CD4-positive, CD25-positive, alpha-beta regulatory T cell (primary cell): ENCODE data around the gene TMEM150B. TPM values are rescaled to one million over a fixed set of nuclear protein-coding genes. Genes with fewer than 3 reads are reported as not detected.

Experiments used
- ATAC-seq, 2 donors: fragments of 150-1000 bp; cut with Tn5 transposase; one replicate each; pipeline ENCODE4 v1.10.0; 2021; ENCODE audit warnings: low read depth in 2 of 2, moderate number of reproducible peaks in 2 of 2, moderate library complexity in 1 of 2
- DNase-seq, 3 donors: peaks; one replicate each; pipeline versions ENCODE4 v3.0.0 to v3.0.0-alpha.2; 2012 to 2022; ENCODE audit warnings: mixed read lengths in 1 of 3
- H3K27ac ChIP-seq: one replicate; pipeline ENCODE4 v1.7.0; 2013; ENCODE audit warnings: mild to moderate bottlenecking, low read length; ENCODE audit not compliant: insufficient read depth, poor library complexity, severe bottlenecking
- H3K27me3 ChIP-seq: one replicate; pipeline ENCODE4 v1.7.0; 2013; ENCODE audit warnings: low read length; ENCODE audit not compliant: control insufficient read depth, insufficient read depth
- H3K36me3 ChIP-seq: one replicate; pipeline ENCODE4 v1.7.0; 2013; ENCODE audit warnings: mild to moderate bottlenecking, low read length, moderate library complexity; ENCODE audit not compliant: control insufficient read depth, insufficient read depth
- H3K4me1 ChIP-seq: 2 replicates; pipeline ENCODE4 v1.7.0; 2013; ENCODE audit warnings: mild to moderate bottlenecking, low read length; ENCODE audit not compliant: insufficient read depth, control insufficient read depth, poor library complexity, severe bottlenecking
- H3K4me3 ChIP-seq: one replicate; pipeline ENCODE4 v1.7.0; 2013; ENCODE audit warnings: low read depth, mild to moderate bottlenecking, low read length, moderate library complexity
- H3K9me3 ChIP-seq, 2 experiments: 1 replicate in 1 of 2; 2 replicates in 1 of 2; pipeline ENCODE4 v1.7.0; 2013; ENCODE audit warnings: low read length in 2 of 2, mild to moderate bottlenecking in 1 of 2, moderate library complexity in 1 of 2; ENCODE audit not compliant: control insufficient read depth in 2 of 2
- H3K27ac Mint-ChIP-seq, 3 donors: one replicate each; pipeline ENCODE4 v1.8.0; 2020 to 2022; ENCODE audit warnings: mild to moderate bottlenecking in 3 of 3, mixed read lengths in 3 of 3, moderate library complexity in 2 of 3
- H3K27me3 Mint-ChIP-seq: one replicate; pipeline ENCODE4 v1.8.0; 2022; ENCODE audit warnings: mild to moderate bottlenecking, mixed read lengths
- H3K36me3 Mint-ChIP-seq: one replicate; pipeline ENCODE4 v1.8.0; 2020; ENCODE audit warnings: mixed read lengths
- H3K4me1 Mint-ChIP-seq, 4 donors: one replicate each; pipeline ENCODE4 v1.8.0; 2020 to 2022; ENCODE audit warnings: mixed read lengths in 4 of 4, mild to moderate bottlenecking in 1 of 4
- H3K4me3 Mint-ChIP-seq, 4 donors: one replicate each; pipeline ENCODE4 v1.8.0; 2020 to 2022; ENCODE audit warnings: mild to moderate bottlenecking in 4 of 4, mixed read lengths in 4 of 4, moderate library complexity in 3 of 4
- H3K9me3 Mint-ChIP-seq, 7 donors: one replicate each; pipeline ENCODE4 v1.8.0; 2020 to 2022; ENCODE audit warnings: mixed read lengths in 7 of 7, mild to moderate bottlenecking in 3 of 7, moderate library complexity in 2 of 7
- polyA plus RNA-seq, 4 donors: library from polyadenylated mRNA; unstranded; fragments of 300-500 nt; fragmentation: Illumina TruSeq; gene quantifications; one replicate each; pipeline ENCODE4 v1.2.3, GENCODE V29; 2021
- total RNA-seq: library from RNA; stranded (reverse); gene quantifications from one replicate; pipeline ENCODE4 v1.2.3, GENCODE V29; 2022

The TMEM150B gene
- total and polyA plus RNA-seq, 5 donors from 2014 or later: 2.1 TPM; not detected in 4

DNA sequence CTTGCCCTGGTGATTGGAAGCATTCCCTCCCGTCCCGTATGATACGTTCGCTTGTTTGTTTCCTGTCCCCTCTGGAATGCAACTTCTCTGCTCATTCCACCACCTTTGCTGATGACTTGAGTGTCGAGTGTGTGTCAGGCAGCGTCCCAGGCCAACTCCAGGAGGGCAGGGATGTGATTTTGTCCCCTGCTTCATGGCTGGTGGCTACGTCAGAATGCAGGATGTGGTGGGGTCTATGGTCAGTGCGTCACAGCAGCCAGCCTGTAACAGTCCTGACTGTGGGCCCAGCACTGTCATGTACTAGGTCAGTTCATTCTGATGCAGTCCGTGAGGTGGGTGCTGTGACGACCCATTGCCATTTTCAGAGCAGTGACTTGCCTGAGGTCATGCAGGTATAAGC, 25.1 kb downstream of the TMEM150B start:
- Histone ChIP-seq H3K36me3 (no peaks in the 10 kb centered on the region), H3K27ac (no peak overlapping the region), H3K4me3 (no peak overlapping the region), H3K27me3 (no peaks in the 10 kb centered on the region), H3K9me3 (no peaks in the 10 kb centered on the region), H3K4me1 (peaks cover 12% of the 10 kb centered on the region)
- ATAC-seq (no peak), DNase-seq (no peak)
- Mint-ChIP-seq H3K9me3 (no peaks in the 10 kb centered on the region), H3K27ac (no peak overlapping the region), H3K27me3 (peaks cover under 1% of the 10 kb centered on the region), H3K4me3 (peak overlapping the region in 1 of 4 donors; percentile 29), H3K36me3 (no peaks in the 10 kb centered on the region), H3K4me1 (peaks cover 0 to 7% (median 6%) of the 10 kb centered on the region in 4 donors)

DNA sequence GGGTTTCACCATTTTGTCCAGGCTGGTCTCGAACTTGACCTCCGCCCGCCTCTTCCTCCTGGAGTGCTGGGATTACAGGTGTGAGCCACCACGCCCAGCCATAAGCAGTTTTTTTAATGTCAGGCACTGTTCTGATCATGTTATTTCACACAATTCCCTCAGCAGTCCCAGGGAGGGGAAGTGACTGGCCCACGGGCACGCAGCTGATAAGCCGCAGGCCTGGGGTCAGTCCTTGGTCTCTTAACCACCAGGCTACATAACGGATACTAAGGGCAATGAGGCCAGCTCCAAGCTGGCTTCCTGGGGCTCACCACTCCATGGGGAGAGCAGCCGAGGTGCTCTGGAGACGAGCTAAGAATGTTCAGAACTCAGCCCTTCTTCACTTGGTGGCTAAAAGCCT, 27.9 kb downstream of the TMEM150B start:
- Mint-ChIP-seq H3K27me3 (no peaks in the 10 kb centered on the region), H3K9me3 (no peaks in the 10 kb centered on the region), H3K4me1 (peaks cover 0 to 7% (median 6%) of the 10 kb centered on the region in 4 donors), H3K27ac (no peak overlapping the region), H3K36me3 (no peaks in the 10 kb centered on the region), H3K4me3 (no peak overlapping the region)
- Histone ChIP-seq H3K27me3 (no peaks in the 10 kb centered on the region), H3K9me3 (no peaks in the 10 kb centered on the region), H3K36me3 (no peaks in the 10 kb centered on the region), H3K4me1 (peaks cover 10% of the 10 kb centered on the region), H3K27ac (no peak overlapping the region), H3K4me3 (no peak overlapping the region)
- DNase-seq (no peak), ATAC-seq (no peak)

DNA sequence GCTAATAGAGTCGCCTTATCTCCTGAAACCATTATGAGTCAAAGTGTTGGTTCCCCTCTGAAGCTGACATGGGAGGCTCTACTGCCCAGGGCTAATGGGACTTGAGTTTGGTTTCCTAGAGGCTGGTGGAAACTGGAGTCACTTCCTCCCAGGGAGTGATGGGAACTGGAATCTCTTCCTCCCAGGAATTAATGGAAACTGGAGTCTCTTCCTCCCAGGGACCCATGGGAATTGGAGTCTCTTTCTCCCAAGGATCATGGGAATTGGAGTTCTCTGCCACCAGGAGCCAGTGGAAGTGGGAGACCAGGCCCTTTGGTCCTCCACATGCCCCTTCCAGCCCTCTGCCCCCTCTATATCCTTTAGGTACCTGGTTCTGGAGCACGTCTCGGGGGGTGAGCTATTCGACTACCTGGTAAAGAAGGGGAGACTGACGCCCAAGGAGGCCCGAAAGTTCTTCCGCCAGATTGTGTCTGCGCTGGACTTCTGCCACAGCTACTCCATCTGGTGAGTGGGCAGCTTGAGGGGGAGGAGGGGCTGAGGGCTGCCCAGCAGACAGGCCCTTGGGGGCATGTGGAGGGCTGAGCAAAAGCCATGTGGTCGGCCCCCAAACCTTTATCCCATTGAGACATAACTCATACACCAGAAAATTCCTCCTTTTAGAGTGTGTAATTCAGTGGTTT, 35.9 kb downstream of the TMEM150B start:
- H3K4me3 ChIP-seq: no peak overlapping the region
- H3K27ac Mint-ChIP-seq: no peak overlapping the region
- no peak overlapping the region for H3K4me3 Mint-ChIP-seq
- peaks cover 7% of the 10 kb centered on the region for H3K27me3 Mint-ChIP-seq
- H3K4me1 ChIP-seq: no peaks in the 10 kb centered on the region
- ATAC-seq (no peak), DNase-seq (no peak)
- no peak overlapping the region for H3K27ac ChIP-seq
- H3K4me1 Mint-ChIP-seq: peaks cover 0 to 8% (median 6%) of the 10 kb centered on the region in 4 donors
- H3K27me3 ChIP-seq: no peaks in the 10 kb centered on the region
- no peaks in the 10 kb centered on the region for H3K36me3 ChIP-seq
- H3K9me3 Mint-ChIP-seq: no peaks in the 10 kb centered on the region
- no peaks in the 10 kb centered on the region for H3K36me3 Mint-ChIP-seq
- H3K9me3 ChIP-seq: no peaks in the 10 kb centered on the region

DNA sequence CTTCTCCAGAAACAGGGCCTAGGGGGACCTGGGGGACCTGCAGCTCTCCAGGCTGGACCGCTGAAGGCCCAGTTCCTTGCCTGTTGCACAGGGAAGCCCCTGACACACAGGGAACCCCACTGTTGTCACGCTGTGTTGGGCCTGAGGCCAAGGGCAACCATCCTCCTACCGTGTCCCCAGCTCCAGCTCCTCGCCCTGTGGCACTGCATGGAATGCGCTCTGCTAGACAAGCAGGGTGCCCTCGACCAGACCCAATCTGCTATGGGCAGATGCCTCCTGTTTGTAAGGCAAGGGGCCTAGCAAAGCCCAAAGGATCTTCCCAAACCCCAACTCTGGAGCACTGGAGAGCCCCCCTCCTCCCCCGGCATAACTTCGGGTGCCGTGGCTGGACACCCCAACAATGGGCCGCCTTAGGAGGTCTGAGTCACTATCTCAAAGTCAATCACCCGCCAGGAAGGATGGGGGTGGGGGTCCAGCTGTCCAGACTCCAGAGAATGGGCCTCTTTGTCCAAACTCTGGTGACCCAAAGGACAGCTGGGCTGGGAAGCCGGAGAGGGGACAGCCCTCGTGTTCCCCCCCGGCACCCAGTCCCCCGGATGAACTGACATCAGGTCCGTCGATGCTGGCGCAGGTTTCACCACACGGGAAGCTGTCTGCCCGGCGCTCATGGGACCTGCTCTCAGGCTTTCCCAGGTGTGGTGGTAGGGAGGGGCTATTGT, 37.6 kb downstream of the TMEM150B start:
- no peaks in the 10 kb centered on the region for H3K36me3 Mint-ChIP-seq
- Histone ChIP-seq H3K9me3 (no peaks in the 10 kb centered on the region), H3K4me3 (no peak overlapping the region), H3K36me3 (no peaks in the 10 kb centered on the region), H3K4me1 (peaks cover 4% of the 10 kb centered on the region), H3K27ac (no peak overlapping the region), H3K27me3 (no peaks in the 10 kb centered on the region)
- H3K9me3 Mint-ChIP-seq: no peaks in the 10 kb centered on the region
- ATAC-seq (no peak), DNase-seq (no peak)
- no peak overlapping the region for H3K27ac Mint-ChIP-seq
- H3K27me3 Mint-ChIP-seq: peaks cover 16% of the 10 kb centered on the region
- no peak overlapping the region for H3K4me3 Mint-ChIP-seq
- H3K4me1 Mint-ChIP-seq: peaks cover 0 to 17% (median 8%) of the 10 kb centered on the region in 4 donors

DNA sequence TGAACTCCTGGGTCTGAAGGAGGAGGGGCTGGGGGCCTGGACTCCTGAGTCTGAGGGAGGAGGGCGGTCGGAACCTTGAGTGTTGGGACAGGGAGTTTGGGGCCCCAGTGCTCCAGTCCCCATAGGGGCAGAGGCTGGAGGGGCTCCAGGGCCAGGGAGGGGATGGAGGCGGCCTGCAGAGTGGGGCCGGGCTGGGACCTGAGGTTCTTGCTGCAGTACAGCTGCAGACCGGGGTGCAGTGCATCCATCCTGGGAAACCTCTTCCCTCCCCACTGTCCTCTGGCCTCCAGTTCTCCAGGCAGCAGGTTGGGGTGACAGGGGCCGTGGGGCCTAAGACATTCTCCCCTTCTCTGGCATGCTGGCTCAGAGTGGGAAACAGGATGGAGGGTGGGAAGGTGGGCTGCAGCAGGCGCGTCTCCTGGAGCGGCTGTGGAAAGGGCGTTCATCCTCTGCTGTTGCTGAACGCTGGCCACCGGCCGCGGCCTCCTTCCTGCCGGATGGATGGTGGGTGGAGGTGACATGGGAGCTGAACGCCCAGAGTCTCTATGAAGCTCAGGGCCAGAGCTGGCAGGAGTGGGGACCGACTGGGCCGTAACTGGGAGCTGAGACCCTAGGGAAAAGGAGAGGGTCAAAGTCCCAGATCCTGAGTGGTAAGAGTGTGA, 39.8 kb downstream of the TMEM150B start:
- H3K4me1 ChIP-seq: peaks cover 11% of the 10 kb centered on the region
- no peak overlapping the region for H3K4me3 ChIP-seq
- no peaks in the 10 kb centered on the region for H3K27me3 ChIP-seq
- no peak for DNase-seq
- no peaks in the 10 kb centered on the region for H3K9me3 ChIP-seq
- H3K9me3 Mint-ChIP-seq: no peaks in the 10 kb centered on the region
- H3K36me3 ChIP-seq: no peaks in the 10 kb centered on the region
- no peak overlapping the region for H3K27ac Mint-ChIP-seq
- H3K27me3 Mint-ChIP-seq: peaks cover 21% of the 10 kb centered on the region
- H3K27ac ChIP-seq: no peak overlapping the region
- no peak overlapping the region for H3K4me3 Mint-ChIP-seq
- H3K36me3 Mint-ChIP-seq: no peaks in the 10 kb centered on the region
- peaks cover 5 to 22% (median 8%) of the 10 kb centered on the region in 4 donors for H3K4me1 Mint-ChIP-seq
- no peak for ATAC-seq

DNA sequence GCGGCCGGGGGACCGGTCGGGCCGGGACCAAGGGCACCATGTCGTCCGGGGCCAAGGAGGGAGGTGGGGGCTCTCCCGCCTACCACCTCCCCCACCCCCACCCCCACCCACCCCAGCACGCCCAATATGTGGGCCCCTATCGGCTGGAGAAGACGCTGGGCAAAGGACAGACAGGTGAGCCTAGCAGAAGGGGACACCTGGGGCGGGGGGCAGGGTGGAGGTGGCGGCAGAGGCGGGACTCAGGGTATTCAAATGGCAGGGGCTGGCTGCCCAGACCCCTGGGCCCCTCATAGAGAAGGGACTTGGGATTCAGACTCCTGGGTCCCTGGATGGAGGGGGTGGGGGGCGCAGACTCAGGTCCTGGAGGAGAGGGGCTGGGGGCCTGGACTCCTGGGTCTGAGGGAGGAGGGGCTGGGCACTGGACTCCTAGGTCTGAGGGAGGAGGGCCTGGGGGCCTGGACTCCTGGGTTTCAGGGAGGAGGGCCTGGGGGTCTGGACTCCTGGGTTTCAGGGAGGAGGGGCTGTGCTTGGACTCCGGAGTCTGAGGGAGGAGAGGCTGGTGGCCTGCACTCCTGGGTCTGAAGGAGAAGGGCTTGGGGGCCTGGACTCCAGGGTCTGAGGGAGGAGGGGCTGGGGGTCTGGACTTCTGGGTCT, 40.6 kb downstream of the TMEM150B start:
- Histone ChIP-seq H3K36me3 (no peaks in the 10 kb centered on the region), H3K4me1 (peaks cover 19% of the 10 kb centered on the region), H3K27ac (no peak overlapping the region), H3K27me3 (no peaks in the 10 kb centered on the region), H3K9me3 (no peaks in the 10 kb centered on the region), H3K4me3 (no peak overlapping the region)
- no peak for DNase-seq
- no peak for ATAC-seq
- Mint-ChIP-seq H3K27me3 (peaks cover 21% of the 10 kb centered on the region), H3K36me3 (peaks cover 4% of the 10 kb centered on the region), H3K4me1 (peaks cover 6 to 30% (median 13%) of the 10 kb centered on the region in 4 donors), H3K4me3 (no peak overlapping the region), H3K27ac (no peak overlapping the region), H3K9me3 (no peaks in the 10 kb centered on the region)

DNA sequence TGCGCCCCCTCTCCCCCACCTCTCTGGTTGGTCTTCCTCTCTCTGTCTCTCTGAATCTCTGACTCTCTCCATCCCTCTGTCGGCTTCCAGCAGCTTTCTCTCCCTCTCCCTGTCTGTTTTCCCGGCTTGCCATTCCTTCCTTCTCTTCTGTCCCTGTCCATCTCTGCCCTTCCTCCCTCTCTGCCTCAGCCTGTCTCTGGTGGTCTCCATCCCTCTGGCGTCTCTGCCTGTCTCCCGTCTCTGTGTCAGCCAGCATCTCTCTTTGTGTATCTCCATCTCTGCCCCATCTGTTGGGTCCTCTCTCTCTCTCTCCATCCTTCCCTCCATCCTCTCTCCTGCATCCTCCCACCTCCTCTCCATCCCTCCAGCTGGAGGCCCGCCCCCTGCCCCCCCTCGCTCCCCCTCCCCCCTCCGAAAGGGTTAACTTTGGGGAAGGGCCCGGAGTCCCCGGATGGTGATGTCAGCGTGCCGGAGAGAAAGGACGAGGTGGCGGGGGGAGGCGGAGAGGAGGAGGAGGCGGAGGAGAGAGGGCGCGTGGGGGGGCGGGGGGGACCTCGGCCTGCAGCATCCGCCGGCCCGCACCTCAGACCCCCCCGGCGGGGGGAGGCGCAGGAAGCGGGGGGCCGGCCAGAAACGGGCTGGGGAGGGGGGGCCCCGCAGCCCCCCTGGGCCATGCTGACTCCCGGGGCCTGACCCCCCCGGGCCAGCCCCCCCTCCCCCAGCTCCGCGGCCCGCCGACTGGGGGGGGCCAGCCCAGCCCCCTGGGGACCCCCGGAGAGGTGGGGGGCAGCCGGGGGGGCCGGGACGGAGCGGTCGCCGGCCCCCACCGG, 41.4 kb downstream of the TMEM150B start, which contains the start of gene BRSK1:
Gene BRSK1, plus strand, starts transcription at position 450 of the 830 bp plus-strand sequence. CDS start 446 bp downstream, outside the sequence.
- Mint-ChIP-seq H3K36me3 (peaks cover 4% of the 10 kb centered on the region), H3K9me3 (no peaks in the 10 kb centered on the region), H3K27me3 (peaks cover 21% of the 10 kb centered on the region), H3K4me1 (peaks cover 6 to 34% (median 13%) of the 10 kb centered on the region in 4 donors), H3K4me3 (peak within 1 kb of the TSS; percentile 20 to 80 (median 55)), H3K27ac (peak within 1 kb of the TSS; percentile 67 to 94 (median 83))
- Histone ChIP-seq H3K27me3 (no peaks in the 10 kb centered on the region), H3K9me3 (no peaks in the 10 kb centered on the region), H3K4me1 (peaks cover 26% of the 10 kb centered on the region), H3K36me3 (no peaks in the 10 kb centered on the region), H3K4me3 (no peak within 1 kb of the TSS), H3K27ac (no peak within 1 kb of the TSS)
- peak in 2 of 3 donors; percentile 26 to 40 for DNase-seq
- ATAC-seq: no peak
